ENCODE data around the gene MSI2.

MSI2 gene

DNA sequence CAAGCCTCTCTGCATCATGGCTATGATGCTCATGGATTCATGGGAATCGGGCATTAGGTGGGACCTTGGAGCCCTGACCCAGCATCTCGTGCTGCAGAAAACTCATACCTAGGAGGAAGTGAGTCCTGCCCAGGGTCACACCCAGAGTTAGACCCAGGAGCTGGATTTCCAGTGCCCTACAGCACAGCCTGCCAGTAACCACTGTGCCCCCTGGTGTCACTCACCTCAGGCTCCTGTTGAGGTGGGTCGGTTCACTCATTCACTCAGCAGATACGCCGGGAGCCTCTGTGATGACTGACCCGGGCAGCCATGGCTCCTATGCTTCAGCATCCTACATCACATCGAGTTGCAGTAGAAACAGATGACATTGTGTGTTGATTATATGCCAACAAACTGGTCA is 143.4 kb downstream of the MSI2 start:
- Histone ChIP-seq H3K4me3 (ENCODE audit: insufficient read depth, low read length, poor library complexity, severe bottlenecking) (no peak overlapping the region), H3K4me2 (ENCODE audit: low read depth, low read length, poor library complexity, severe bottlenecking) (no peak overlapping the region), H3K27ac (ENCODE audit: low read depth, low read length) (no peak overlapping the region), H3F3A (ENCODE audit: insufficient read depth) (no peaks in the 10 kb centered on the region), H3K27me3 (ENCODE audit: low read length) (no peaks in the 10 kb centered on the region), H4K20me1 (ENCODE audit: low read depth, low read length) (no peaks in the 10 kb centered on the region), H3K9ac (ENCODE audit: low read length) (no peak overlapping the region), H3K9me2 (replicated peaks; ENCODE audit: insufficient read depth, low read length) (no peaks in the 10 kb centered on the region), H3K36me3 (ENCODE audit: low read length) (no peaks in the 10 kb centered on the region), H2AFZ (ENCODE audit: low read depth, low read length, severe bottlenecking) (no peak overlapping the region), H3K9me3 (ENCODE audit: insufficient read depth, low read length) (no peaks in the 10 kb centered on the region), H3K79me2 (ENCODE audit: insufficient read depth, low read length) (peaks cover 26% of the 10 kb centered on the region)
- TF ChIP-seq EZH2phosphoT487 (conservative IDR thresholded peaks at IDR 0.05; ENCODE audit: low read length), result no peak
- TF ChIP-seq, protein P1, sequence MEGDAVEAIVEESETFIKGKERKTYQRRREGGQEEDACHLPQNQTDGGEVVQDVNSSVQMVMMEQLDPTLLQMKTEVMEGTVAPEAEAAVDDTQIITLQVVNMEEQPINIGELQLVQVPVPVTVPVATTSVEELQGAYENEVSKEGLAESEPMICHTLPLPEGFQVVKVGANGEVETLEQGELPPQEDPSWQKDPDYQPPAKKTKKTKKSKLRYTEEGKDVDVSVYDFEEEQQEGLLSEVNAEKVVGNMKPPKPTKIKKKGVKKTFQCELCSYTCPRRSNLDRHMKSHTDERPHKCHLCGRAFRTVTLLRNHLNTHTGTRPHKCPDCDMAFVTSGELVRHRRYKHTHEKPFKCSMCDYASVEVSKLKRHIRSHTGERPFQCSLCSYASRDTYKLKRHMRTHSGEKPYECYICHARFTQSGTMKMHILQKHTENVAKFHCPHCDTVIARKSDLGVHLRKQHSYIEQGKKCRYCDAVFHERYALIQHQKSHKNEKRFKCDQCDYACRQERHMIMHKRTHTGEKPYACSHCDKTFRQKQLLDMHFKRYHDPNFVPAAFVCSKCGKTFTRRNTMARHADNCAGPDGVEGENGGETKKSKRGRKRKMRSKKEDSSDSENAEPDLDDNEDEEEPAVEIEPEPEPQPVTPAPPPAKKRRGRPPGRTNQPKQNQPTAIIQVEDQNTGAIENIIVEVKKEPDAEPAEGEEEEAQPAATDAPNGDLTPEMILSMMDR (IDR thresholded peaks at IDR 0.05; ENCODE audit: insufficient read depth, low read length, poor library complexity, severe bottlenecking), result no peak

DNA sequence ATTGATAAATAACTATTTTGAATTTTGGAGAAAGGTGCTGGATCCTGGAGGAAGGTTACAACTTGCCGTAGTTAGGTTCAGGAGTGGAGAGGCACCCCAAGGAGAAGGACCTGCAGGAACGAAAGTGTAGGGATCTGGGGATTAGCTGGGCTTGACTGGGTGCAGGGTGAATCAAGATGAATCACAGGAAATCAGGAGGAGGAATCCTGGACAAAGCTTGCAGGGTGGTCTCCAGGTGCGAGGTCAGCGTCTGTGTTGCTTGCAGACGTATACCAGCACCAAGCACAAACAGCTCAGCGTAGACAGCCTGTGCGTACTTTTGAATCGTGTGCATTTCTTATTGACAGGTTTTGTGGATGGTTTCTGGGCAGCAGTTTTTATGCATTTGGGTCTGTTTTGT is 144.3 kb downstream of the MSI2 start:
- Histone ChIP-seq H4K20me1 (ENCODE audit: low read depth, low read length) (no peaks in the 10 kb centered on the region), H3K27me3 (ENCODE audit: low read length) (no peaks in the 10 kb centered on the region), H2AFZ (ENCODE audit: low read depth, low read length, severe bottlenecking) (no peak overlapping the region), H3F3A (ENCODE audit: insufficient read depth) (no peaks in the 10 kb centered on the region), H3K27ac (ENCODE audit: low read depth, low read length) (no peak overlapping the region), H3K79me2 (ENCODE audit: insufficient read depth, low read length) (peaks cover 26% of the 10 kb centered on the region), H3K36me3 (ENCODE audit: low read length) (no peaks in the 10 kb centered on the region), H3K4me3 (ENCODE audit: insufficient read depth, low read length, poor library complexity, severe bottlenecking) (no peak overlapping the region), H3K9ac (ENCODE audit: low read length) (no peak overlapping the region), H3K9me2 (replicated peaks; ENCODE audit: insufficient read depth, low read length) (no peaks in the 10 kb centered on the region), H3K9me3 (ENCODE audit: insufficient read depth, low read length) (no peaks in the 10 kb centered on the region), H3K4me2 (ENCODE audit: low read depth, low read length, poor library complexity, severe bottlenecking) (no peak overlapping the region)
- no peak for TF ChIP-seq EZH2phosphoT487 (conservative IDR thresholded peaks at IDR 0.05; ENCODE audit: low read length)
- TF ChIP-seq, protein P1 (IDR thresholded peaks at IDR 0.05; ENCODE audit: insufficient read depth, low read length, poor library complexity, severe bottlenecking), result no peak

DNA sequence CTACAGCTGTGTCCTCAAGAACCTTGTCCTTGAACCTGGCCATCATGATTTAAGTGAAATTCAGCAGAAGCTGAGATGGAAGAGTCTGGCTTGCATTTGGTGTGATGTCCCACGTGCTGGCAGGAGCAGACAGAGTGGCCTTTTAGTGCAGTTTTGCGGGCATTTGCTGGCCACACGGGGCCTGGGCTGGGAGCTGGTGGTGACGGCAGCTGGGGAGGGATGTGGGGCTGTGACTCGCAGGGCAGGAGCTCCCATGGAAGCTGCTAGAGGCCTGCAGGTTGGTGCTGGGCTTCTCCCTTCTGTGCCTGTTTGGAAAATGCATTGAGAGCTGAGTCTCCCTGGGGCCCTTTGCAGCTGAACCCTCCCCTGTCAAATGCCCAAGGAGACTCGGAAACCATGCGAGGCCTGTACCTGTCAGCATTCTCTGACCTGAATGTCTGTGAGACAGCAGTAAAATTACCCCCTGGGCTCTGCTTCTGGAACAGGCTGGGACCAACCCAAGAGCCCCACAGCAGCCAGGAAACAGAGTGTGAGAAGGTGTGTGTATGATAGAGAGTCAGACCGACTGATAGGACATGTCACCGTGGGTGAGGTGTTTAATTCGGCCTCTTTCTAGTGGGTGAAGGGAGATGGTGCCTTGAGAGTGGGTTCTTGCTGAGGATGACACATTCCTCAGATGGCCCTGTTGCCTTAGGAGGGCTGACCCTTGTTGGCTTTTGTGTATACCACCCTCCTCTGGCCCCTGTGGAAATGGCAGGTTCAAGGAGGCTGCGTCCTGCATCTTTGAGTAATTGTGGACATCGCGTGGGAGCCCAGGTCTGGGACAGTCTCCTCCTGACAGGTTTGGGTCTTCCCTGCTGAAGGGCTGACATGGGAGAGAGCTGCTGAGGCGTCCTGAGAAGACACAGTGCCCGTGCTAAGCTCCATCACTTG is 145.5 kb downstream of the MSI2 start:
- no peak overlapping the region for H3K27ac ChIP-seq (ENCODE audit: low read depth, low read length)
- H3K9me3 ChIP-seq (ENCODE audit: insufficient read depth, low read length), result no peaks in the 10 kb centered on the region
- no peak overlapping the region for H3K9ac ChIP-seq (ENCODE audit: low read length)
- H3K9me2 ChIP-seq (replicated peaks; ENCODE audit: insufficient read depth, low read length), result no peaks in the 10 kb centered on the region
- no peaks in the 10 kb centered on the region for H3K36me3 ChIP-seq (ENCODE audit: low read length)
- no peaks in the 10 kb centered on the region for H4K20me1 ChIP-seq (ENCODE audit: low read depth, low read length)
- peaks cover 29% of the 10 kb centered on the region for H3K79me2 ChIP-seq (ENCODE audit: insufficient read depth, low read length)
- no peaks in the 10 kb centered on the region for H3K27me3 ChIP-seq (ENCODE audit: low read length)
- H3F3A ChIP-seq (ENCODE audit: insufficient read depth), result no peaks in the 10 kb centered on the region
- H3K4me3 ChIP-seq (ENCODE audit: insufficient read depth, low read length, poor library complexity, severe bottlenecking), result no peak overlapping the region
- TF ChIP-seq EZH2phosphoT487 (conservative IDR thresholded peaks at IDR 0.05; ENCODE audit: low read length), result no peak
- TF ChIP-seq, protein P1 (IDR thresholded peaks at IDR 0.05; ENCODE audit: insufficient read depth, low read length, poor library complexity, severe bottlenecking), result no peak
- no peak overlapping the region for H3K4me2 ChIP-seq (ENCODE audit: low read depth, low read length, poor library complexity, severe bottlenecking)
- no peak overlapping the region for H2AFZ ChIP-seq (ENCODE audit: low read depth, low read length, severe bottlenecking)

All from SU-DHL-6 (cell line).